G401 (cell line): ENCODE results near the gene TXNDC16. TPM values are rescaled to one million over a fixed set of nuclear protein-coding genes. Genes with fewer than 3 reads are reported as not detected.
A peak's percentile ranks its signal among the peaks of the same experiment; 100 is the strongest.
"Not testable (repeated sequence)": the region's sequence is repeated elsewhere in the genome, so short reads cannot be mapped to it uniquely, and the experiment has no call there.

Experiments
- DNase-seq: peaks from one replicate; pipeline ENCODE4 v3.0.0-alpha.2; 2015; ENCODE audit warnings: low spot score
- in situ Hi-C: cut with HindIII; loops from 2 replicates; pipeline ENCODE4 v1.10.0; 2016; ENCODE audit warnings: low sequenced_read_pairs, mixed read lengths
- total RNA-seq: library from RNA; depleted of rRNA; stranded (reverse); fragments of >200 nt; shearing (Covaris generic); gene quantifications from 2 replicates; pipeline ENCODE4 v1.2.3, GENCODE V29; 2014; rRNA removed

The TXNDC16 gene
- total RNA-seq = 10.8 and 17.1 TPM in 2 replicates

- in situ Hi-C loops = loop anchor here (10.0 kb wide), 1 partner anchor 82 kb away; no protein-coding TSS in a partner anchor
Measured at GRCh38 chr14:52552063-52552988, at the start of gene TXNDC16, which contains the start of gene GPR137C. TXNDC16 (minus strand) TSS chr14:52552505; CDS start chr14:52543557, 8,948 bp downstream. GPR137C (plus strand) TSS chr14:52552836; CDS start chr14:52553148, 312 bp downstream.

GRCh38 chr14:52599974-52600373, 47.7 kb upstream of the TXNDC16 start:
- no peak for DNase-seq
- in situ Hi-C loops = no loop called here

More at GRCh38 chr14:52552063-52552988, at the start of gene TXNDC16, which contains the start of gene GPR137C:
- DNase-seq = peak; percentile 100

GRCh38 chr14:52598568-52598967, 46.3 kb upstream of the TXNDC16 start:
- no peak for DNase-seq
- in situ Hi-C loops = no loop called here

- DNase-seq = no peak
- in situ Hi-C loops = no loop called here
Measured at GRCh38 chr14:52596861-52597260, 44.6 kb upstream of the TXNDC16 start.

- in situ Hi-C loops = no loop called here
- no peak for DNase-seq
Measured at GRCh38 chr14:52596320-52596719, 44.0 kb upstream of the TXNDC16 start.

GRCh38 chr14:52590318-52590717, 38.0 kb upstream of the TXNDC16 start:
- in situ Hi-C loops = no loop called here
- DNase-seq = no peak

- no peak for DNase-seq
- in situ Hi-C loops = no loop called here
Measured at GRCh38 chr14:52589646-52590045, 37.3 kb upstream of the TXNDC16 start.

- in situ Hi-C loops = no loop called here
- DNase-seq = no peak
Measured at GRCh38 chr14:52583544-52583943, 31.2 kb upstream of the TXNDC16 start.

- in situ Hi-C loops = no loop called here
- DNase-seq = no peak
Measured at GRCh38 chr14:52575858-52576257, 23.6 kb upstream of the TXNDC16 start.

- DNase-seq, in situ Hi-C loops: not testable (repeated sequence)
Measured at GRCh38 chr14:52568454-52568853, 16.1 kb upstream of the TXNDC16 start.

- DNase-seq = no peak
- in situ Hi-C loops = no loop called here
Measured at GRCh38 chr14:52563120-52563519, 10.8 kb upstream of the TXNDC16 start.

GRCh38 chr14:52558688-52559087, 6.4 kb upstream of the TXNDC16 start:
- in situ Hi-C loops = loop anchor here (10.0 kb wide), 1 partner anchor 76 kb away; no protein-coding TSS in a partner anchor
- DNase-seq = no peak

- DNase-seq = peak; percentile 99
- in situ Hi-C loops = loop anchor here (10.0 kb wide), 1 partner anchor 81 kb away; no protein-coding TSS in a partner anchor
Measured at GRCh38 chr14:52553671-52554575, 1.6 kb upstream of the TXNDC16 start.

GRCh38 chr14:52553002-52553670, 831 bp upstream of the TXNDC16 start:
- in situ Hi-C loops = loop anchor here (10.0 kb wide), 1 partner anchor 82 kb away; no protein-coding TSS in a partner anchor
- peak; percentile 35 for DNase-seq

GRCh38 chr14:52551696-52552062, 626 bp downstream of the TXNDC16 start:
- DNase-seq = peak; percentile 79
- in situ Hi-C loops = loop anchor here (10.0 kb wide), 1 partner anchor 83 kb away; no protein-coding TSS in a partner anchor

- in situ Hi-C loops = loop anchor here (10.0 kb wide), 1 partner anchor 84 kb away; no protein-coding TSS in a partner anchor
- DNase-seq = peak; percentile 13
Measured at GRCh38 chr14:52551205-52551604, 1.1 kb downstream of the TXNDC16 start.

- in situ Hi-C loops = loop anchor here (10.0 kb wide), 1 partner anchor 84 kb away; no protein-coding TSS in a partner anchor
Measured at GRCh38 chr14:52550661-52551060, 1.6 kb downstream of the TXNDC16 start.

GRCh38 chr14:52547526-52547925, 4.8 kb downstream of the TXNDC16 start:
- in situ Hi-C loops = no loop called here

More at GRCh38 chr14:52550661-52551060, 1.6 kb downstream of the TXNDC16 start:
- no peak for DNase-seq

More at GRCh38 chr14:52547526-52547925, 4.8 kb downstream of the TXNDC16 start:
- DNase-seq = no peak
